Omental fat pad (tissue), 4 donors: ENCODE results near the gene FAT1. TPM values are rescaled to one million over a fixed set of nuclear protein-coding genes. Genes with fewer than 3 reads are reported as not detected.
A peak's percentile ranks its signal among the peaks of the same experiment; 100 is the strongest.

Source experiments
- ATAC-seq: fragments of 150-250 bp; one replicate; pipeline ENCODE4 v1.9.1; 2016; ENCODE audit warnings: mild to moderate bottlenecking, moderate library complexity; ENCODE audit not compliant: low FRiP score
- DNase-seq: peaks from one replicate; pipeline ENCODE4 v3.0.0-alpha.2; 2019; ENCODE audit warnings: low spot score
- total RNA-seq, 4 donors: library from RNA; depleted of rRNA; stranded (reverse); fragments of >200 nt; gene quantifications; one replicate each; pipeline ENCODE4 v1.1.0, GENCODE V29; 2016
- TF ChIP-seq, protein P1 (sequence below), 3 donors: fragments of 450-650 bp; IDR thresholded peaks; one replicate each; pipeline ENCODE4 v1.5.1; 2016 to 2017; ENCODE audit warnings: antibody characterized with exemption in 3 of 3, mild to moderate bottlenecking in 3 of 3, moderate library complexity in 2 of 3

Gene FAT1
- total RNA-seq, 4 donors from 2014 or later: 35.3 to 90.8 (median 69.9) TPM

DNA sequence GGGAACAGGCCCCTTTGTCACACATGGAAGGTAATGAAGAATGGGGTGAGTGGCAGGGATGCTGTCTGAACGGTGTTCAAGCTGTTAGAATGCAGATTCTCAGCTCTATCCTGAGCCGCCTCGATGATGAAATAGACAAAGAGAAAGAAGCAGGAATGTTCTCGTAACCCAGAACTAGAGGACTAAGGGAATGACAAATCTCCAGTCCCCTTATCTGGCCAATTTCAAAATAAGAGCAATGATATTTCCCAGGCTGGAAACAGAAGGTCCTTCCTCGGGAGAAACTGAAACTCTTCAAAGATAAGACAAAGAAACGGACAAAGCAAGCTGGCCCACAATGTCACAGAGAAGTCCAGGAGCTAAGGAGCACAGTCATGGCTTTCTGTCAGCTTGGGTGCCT, 138.7 kb downstream of the FAT1 start:
- no peak for ATAC-seq
- DNase-seq: no peak
- TF ChIP-seq, protein P1, sequence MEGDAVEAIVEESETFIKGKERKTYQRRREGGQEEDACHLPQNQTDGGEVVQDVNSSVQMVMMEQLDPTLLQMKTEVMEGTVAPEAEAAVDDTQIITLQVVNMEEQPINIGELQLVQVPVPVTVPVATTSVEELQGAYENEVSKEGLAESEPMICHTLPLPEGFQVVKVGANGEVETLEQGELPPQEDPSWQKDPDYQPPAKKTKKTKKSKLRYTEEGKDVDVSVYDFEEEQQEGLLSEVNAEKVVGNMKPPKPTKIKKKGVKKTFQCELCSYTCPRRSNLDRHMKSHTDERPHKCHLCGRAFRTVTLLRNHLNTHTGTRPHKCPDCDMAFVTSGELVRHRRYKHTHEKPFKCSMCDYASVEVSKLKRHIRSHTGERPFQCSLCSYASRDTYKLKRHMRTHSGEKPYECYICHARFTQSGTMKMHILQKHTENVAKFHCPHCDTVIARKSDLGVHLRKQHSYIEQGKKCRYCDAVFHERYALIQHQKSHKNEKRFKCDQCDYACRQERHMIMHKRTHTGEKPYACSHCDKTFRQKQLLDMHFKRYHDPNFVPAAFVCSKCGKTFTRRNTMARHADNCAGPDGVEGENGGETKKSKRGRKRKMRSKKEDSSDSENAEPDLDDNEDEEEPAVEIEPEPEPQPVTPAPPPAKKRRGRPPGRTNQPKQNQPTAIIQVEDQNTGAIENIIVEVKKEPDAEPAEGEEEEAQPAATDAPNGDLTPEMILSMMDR (IDR thresholded peaks at IDR 0.05): no peak

DNA sequence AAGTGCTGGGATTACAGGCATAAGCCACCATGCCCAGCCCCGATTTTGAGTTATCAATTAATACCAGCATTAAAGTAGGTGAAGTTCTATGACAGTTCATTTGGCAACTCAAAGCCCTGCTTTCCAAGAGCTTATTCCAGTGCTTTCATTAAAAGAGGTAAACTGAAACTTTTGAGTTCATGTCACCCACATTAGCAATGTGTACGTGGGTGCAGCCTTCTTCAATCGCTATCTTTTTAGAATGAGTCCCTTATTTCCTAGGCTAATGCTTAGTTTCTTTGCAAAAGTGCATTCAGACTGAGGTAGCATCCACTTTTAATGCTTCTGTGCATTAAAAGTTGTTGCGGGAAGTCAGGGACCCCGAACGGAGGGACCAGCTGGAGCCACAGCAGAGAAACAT, 142.2 kb downstream of the FAT1 start:
- ATAC-seq: no peak
- TF ChIP-seq, protein P1 (IDR thresholded peaks at IDR 0.05): no peak

DNA sequence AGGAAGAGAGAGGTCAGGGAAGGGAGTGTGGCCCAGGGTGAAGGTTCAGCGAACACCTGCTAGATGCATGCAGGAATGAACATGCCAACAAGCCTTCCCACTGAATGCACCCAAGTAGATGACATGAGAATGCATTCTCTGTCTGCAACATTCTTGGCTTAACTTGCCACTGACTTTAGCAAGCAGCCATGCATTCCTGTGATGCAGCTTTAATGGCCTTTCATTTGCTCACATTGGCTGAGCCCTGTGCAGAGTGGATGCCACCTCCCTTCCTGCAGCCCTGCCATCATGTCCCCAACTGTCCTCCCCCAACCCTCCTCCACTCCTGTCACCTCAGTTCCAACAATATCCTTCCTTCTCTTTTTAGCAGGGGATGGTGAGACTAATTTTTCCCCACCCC, 143.0 kb downstream of the FAT1 start:
- no peak for DNase-seq
- TF ChIP-seq, protein P1 (IDR thresholded peaks at IDR 0.05): no peak
- no peak for ATAC-seq

More for the DNA sequence above, 142.2 kb downstream of the FAT1 start:
- no peak for DNase-seq

DNA sequence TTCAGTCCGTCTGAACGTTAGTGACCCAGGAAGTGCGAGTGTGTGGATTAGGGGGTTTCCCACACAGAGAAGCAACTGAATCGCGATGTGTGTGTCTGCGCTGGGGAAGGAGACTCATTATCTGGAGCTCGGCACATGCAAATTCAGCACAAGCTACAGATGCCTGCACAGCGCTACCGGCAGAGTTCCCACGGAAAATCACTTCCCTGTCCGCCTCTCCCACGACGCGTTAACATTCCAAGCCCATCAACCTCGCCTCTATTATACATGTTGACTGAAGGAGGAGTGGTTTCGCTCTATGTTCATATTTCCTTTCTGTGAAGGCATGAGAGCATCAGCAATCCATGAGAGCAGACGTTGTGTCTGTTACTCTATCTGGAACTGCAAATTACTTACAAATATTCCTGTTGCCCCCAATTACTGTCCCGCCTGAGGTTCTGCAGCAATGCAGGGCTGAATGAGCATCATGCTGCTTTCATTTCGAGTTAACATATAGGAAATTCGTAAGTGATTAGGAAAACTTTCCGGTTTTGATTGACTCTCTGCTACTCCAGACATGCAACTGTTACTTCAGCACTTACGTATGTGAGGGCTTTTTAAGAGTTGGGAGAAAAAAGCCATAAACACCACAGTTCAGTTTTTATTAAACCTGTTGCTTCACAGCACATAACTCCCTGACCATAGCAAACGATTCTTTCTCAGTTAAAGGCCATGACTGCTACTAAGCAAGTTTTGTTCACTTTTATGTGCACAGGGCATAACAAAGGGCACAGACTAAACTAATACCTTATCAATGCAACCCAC, 153.3 kb downstream of the FAT1 start:
- DNase-seq: no peak
- ATAC-seq: peak; percentile 65
- TF ChIP-seq, protein P1 (IDR thresholded peaks at IDR 0.05): no peak

DNA sequence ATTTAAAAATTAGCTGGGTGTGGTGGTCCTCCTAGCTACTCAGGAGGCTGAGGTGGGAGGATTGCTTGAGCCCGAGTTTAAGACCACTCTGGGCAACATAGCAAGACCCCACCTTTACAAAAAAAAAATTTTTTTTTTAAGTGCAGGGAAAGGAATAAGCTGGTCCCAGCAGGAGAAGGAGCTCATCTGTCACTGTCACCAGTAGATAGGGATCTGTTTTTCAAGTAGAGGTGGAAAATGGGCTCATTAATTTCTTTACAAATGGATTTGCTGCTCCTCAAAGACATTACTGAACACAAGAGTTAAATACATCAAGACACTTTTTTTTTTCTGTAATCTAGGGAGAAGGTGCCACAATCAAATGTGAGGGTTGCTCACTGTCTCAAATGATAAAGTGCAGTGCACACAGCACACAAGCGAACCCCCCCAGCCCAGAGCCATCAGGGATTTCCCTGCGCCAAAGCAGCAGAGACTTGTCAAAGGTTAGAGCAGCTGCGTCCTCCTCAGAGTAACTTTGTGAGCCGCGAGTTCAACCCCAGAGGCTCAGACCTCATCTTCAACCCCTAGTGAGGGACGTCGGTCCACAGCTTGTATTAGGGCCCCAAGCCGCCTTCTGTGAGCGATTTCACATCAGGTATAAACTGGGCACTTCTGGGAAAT, 154.0 kb downstream of the FAT1 start:
- TF ChIP-seq, protein P1 (IDR thresholded peaks at IDR 0.05): no peak
- no peak for ATAC-seq
- DNase-seq: no peak

DNA sequence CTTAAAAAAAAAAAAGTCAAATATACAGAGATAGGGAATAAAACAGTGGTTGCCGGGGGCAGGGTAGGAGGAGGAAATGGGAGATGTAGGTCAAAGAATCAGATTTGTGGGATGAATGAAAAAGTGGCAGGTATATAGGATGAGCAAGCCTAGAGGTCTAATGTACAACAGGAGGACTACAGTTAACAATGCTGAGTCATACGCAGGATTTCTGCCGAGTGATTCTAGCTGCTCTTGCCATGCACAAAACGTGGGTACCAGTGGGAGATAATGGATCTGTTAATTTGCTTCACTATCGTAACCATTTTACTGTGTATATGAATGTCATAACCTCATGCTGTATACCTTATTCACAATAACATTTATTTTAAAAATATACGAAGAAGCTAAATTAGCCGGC, 157.6 kb downstream of the FAT1 start:
- DNase-seq: no peak
- TF ChIP-seq, protein P1 (IDR thresholded peaks at IDR 0.05): no peak
- no peak for ATAC-seq

DNA sequence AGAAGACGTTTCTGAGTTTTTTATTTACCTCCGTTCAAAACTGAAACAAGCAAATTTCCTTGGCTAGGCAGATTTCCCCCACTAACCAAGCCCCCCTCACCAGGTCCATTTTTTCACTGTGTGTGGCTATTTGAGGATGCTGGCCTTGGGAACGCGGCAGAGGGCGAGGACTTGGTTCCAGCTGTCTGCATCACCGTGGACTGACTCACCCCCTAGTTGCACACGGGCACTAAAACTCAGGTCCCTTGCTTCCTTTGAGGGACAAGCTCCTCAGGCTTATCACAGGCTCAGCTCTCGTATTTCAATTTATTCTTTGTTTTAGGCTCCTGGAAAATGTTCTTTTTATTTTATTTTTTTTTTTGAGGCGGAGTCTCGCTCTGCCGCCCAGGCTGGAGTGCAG, 159.9 kb downstream of the FAT1 start:
- no peak for DNase-seq
- TF ChIP-seq, protein P1 (IDR thresholded peaks at IDR 0.05): no peak
- no peak for ATAC-seq
